Measurements from ENCODE around the gene TMPRSS13.

GRCh38 chr11:117902001-117902845 is 27.0 kb downstream of the TMPRSS13 start:
- TF ChIP-seq CTCF (IDR thresholded peaks at IDR 0.05): no peak
- TF ChIP-seq POLR2A (IDR thresholded peaks at IDR 0.05): no peak

Measured in heart left ventricle (tissue), 13 donors.